Neural cell (in vitro differentiated cells): Measurements from ENCODE around the gene S1PR2. TPM values are rescaled to one million over a fixed set of nuclear protein-coding genes. Genes with fewer than 3 reads are reported as not detected.
A peak's percentile ranks its signal among the peaks of the same experiment; 100 is the strongest.

Source experiments
- H2AFZ ChIP-seq: fragments of 200-600, 300-800 bp; sonication (generic), shearing (Covaris generic); 2 replicates; pipeline ENCODE4 v1.6.0; 2014; ENCODE audit warnings: low read depth, mild to moderate bottlenecking, antibody characterized with exemption, low read length, moderate library complexity
- H3F3A ChIP-seq: fragments of 200-600 bp; shearing (Covaris generic); 2 replicates; pipeline ENCODE4 v1.6.1; 2016; ENCODE audit warnings: mild to moderate bottlenecking, moderate library complexity, mixed read lengths, antibody characterized with exemption, low read length; ENCODE audit not compliant: insufficient read depth, poor library complexity, severe bottlenecking
- H3K27ac ChIP-seq: fragments of 200-600, 300-800 bp; sonication (generic), shearing (Covaris generic); 2 replicates; pipeline ENCODE4 v1.5.1; 2014; ENCODE audit warnings: mild to moderate bottlenecking, low read length, moderate library complexity
- H3K27me3 ChIP-seq: fragments of 300-800, 200-600 bp; sonication (generic), shearing (Covaris generic); 2 replicates; pipeline ENCODE4 v1.6.0; 2014; ENCODE audit warnings: mild to moderate bottlenecking, low read depth, low read length, moderate library complexity; ENCODE audit not compliant: insufficient read depth
- H3K36me3 ChIP-seq: fragments of 300-800, 200-600 bp; sonication (generic), shearing (Covaris generic); 2 replicates; pipeline ENCODE4 v1.5.1; 2014; ENCODE audit warnings: mild to moderate bottlenecking, antibody characterized with exemption, low read length, moderate library complexity; ENCODE audit not compliant: insufficient read depth
- H3K4me2 ChIP-seq: fragments of 300-800, 200-600 bp; sonication (generic), shearing (Covaris generic); 2 replicates; pipeline ENCODE4 v1.6.0; 2014; ENCODE audit warnings: mild to moderate bottlenecking, low read length
- H3K4me3 ChIP-seq: fragments of 300-800, 200-600 bp; sonication (generic), shearing (Covaris generic); 2 replicates; pipeline ENCODE4 v1.5.1; 2014; ENCODE audit warnings: mild to moderate bottlenecking, low read length, moderate library complexity
- H3K79me2 ChIP-seq: fragments of 200-600 bp; shearing (Covaris generic); replicated peaks from 2 replicates; pipeline ENCODE4 v1.6.0; 2014; ENCODE audit warnings: mild to moderate bottlenecking, low read length, moderate library complexity; ENCODE audit not compliant: insufficient read depth
- H3K9ac ChIP-seq: fragments of 300-800, 200-600 bp; sonication (generic), shearing (Covaris generic); 2 replicates; pipeline ENCODE4 v1.6.1; 2016; ENCODE audit warnings: mild to moderate bottlenecking, low read length, mixed read lengths
- H3K9me2 ChIP-seq: fragments of 200-600 bp; shearing (Covaris generic); 2 replicates; pipeline ENCODE4 v1.6.1; 2016; ENCODE audit warnings: mild to moderate bottlenecking, low read length, mixed read lengths; ENCODE audit not compliant: insufficient read depth
- H3K9me3 ChIP-seq: fragments of 200-600, 300-800 bp; sonication (generic), shearing (Covaris generic); 2 replicates; pipeline ENCODE4 v1.6.1; 2016; ENCODE audit warnings: mild to moderate bottlenecking, mixed run types, low read length, moderate library complexity, mixed read lengths
- H4K20me1 ChIP-seq: fragments of 200-600 bp; shearing (Covaris generic); 2 replicates; pipeline ENCODE4 v1.6.1; 2016; ENCODE audit warnings: mild to moderate bottlenecking, mixed run types; ENCODE audit not compliant: insufficient read depth
- CTCF ChIP-seq: fragments of 450-650 bp; IDR thresholded peaks from 2 replicates; pipeline ENCODE4 v1.5.1; 2014; ENCODE audit warnings: antibody characterized with exemption, mild to moderate bottlenecking, moderate library complexity; ENCODE audit not compliant: poor library complexity, severe bottlenecking
- EP300 ChIP-seq: fragments of 450-650 bp; conservative IDR thresholded peaks from 2 replicates; pipeline ENCODE4 v1.6.1; 2014; ENCODE audit warnings: antibody characterized with exemption, mild to moderate bottlenecking, moderate library complexity; ENCODE audit not compliant: poor library complexity, severe bottlenecking
- EZH2 ChIP-seq: fragments of 200-600, 300-800 bp; shearing (Covaris generic), sonication (generic); IDR thresholded peaks from 2 replicates; pipeline ENCODE4 v1.6.1; 2014; ENCODE audit warnings: antibody characterized with exemption, low read length, borderline replicate concordance, mild to moderate bottlenecking; ENCODE audit not compliant: insufficient read depth, poor library complexity, severe bottlenecking
- MXI1 ChIP-seq: fragments of 450-650 bp; conservative IDR thresholded peaks from 2 replicates; pipeline ENCODE4 v1.6.1; 2014; ENCODE audit warnings: antibody characterized with exemption, mild to moderate bottlenecking; ENCODE audit not compliant: poor library complexity, severe bottlenecking
- POLR2AphosphoS5 ChIP-seq: IDR thresholded peaks from 2 replicates; pipeline ENCODE4 v1.6.1; 2012
- RAD21 ChIP-seq: fragments of 450-650 bp; conservative IDR thresholded peaks from 2 replicates; pipeline ENCODE4 v1.6.1; 2014; ENCODE audit warnings: antibody characterized with exemption, mild to moderate bottlenecking, moderate library complexity
- SMC3 ChIP-seq: fragments of 450-650 bp; conservative IDR thresholded peaks from 2 replicates; pipeline ENCODE4 v1.6.1; 2014; ENCODE audit warnings: antibody characterized with exemption, mild to moderate bottlenecking, moderate library complexity; ENCODE audit not compliant: poor library complexity
- TAF1 ChIP-seq: IDR thresholded peaks from 2 replicates; pipeline ENCODE4 v1.6.1; 2012; ENCODE audit warnings: low read depth
- polyA plus RNA-seq: library from polyadenylated mRNA; depleted of rRNA; stranded (reverse); fragments of >200 nt; gene quantifications from 2 replicates; pipeline ENCODE4 v1.2.3, GENCODE V29; 2014
- TF ChIP-seq, protein P1 (sequence below): IDR thresholded peaks from 2 replicates; pipeline ENCODE4 v1.6.1; 2012; ENCODE audit warnings: borderline replicate concordance

S1PR2 gene
- polyA plus RNA-seq, 1 donor from 2014 or later, result 7.5 TPM

- Histone ChIP-seq H3K79me2 (no peaks in the 10 kb centered on the region), H3K4me3 (no peak overlapping the region), H3K36me3 (no peaks in the 10 kb centered on the region), H3K4me2 (no peak overlapping the region), H2AFZ (no peak overlapping the region), H3K27me3 (no peaks in the 10 kb centered on the region), H3F3A (no peaks in the 10 kb centered on the region), H4K20me1 (no peaks in the 10 kb centered on the region), H3K27ac (no peak overlapping the region), H3K9ac (no peak overlapping the region), H3K9me2 (no peaks in the 10 kb centered on the region), H3K9me3 (no peaks in the 10 kb centered on the region)
- TF ChIP-seq MXI1 (peak; percentile 30), SMC3 (peak; percentile 78), RAD21 (peak; percentile 77), CTCF (peak; percentile 82)
- TF ChIP-seq, protein P1, sequence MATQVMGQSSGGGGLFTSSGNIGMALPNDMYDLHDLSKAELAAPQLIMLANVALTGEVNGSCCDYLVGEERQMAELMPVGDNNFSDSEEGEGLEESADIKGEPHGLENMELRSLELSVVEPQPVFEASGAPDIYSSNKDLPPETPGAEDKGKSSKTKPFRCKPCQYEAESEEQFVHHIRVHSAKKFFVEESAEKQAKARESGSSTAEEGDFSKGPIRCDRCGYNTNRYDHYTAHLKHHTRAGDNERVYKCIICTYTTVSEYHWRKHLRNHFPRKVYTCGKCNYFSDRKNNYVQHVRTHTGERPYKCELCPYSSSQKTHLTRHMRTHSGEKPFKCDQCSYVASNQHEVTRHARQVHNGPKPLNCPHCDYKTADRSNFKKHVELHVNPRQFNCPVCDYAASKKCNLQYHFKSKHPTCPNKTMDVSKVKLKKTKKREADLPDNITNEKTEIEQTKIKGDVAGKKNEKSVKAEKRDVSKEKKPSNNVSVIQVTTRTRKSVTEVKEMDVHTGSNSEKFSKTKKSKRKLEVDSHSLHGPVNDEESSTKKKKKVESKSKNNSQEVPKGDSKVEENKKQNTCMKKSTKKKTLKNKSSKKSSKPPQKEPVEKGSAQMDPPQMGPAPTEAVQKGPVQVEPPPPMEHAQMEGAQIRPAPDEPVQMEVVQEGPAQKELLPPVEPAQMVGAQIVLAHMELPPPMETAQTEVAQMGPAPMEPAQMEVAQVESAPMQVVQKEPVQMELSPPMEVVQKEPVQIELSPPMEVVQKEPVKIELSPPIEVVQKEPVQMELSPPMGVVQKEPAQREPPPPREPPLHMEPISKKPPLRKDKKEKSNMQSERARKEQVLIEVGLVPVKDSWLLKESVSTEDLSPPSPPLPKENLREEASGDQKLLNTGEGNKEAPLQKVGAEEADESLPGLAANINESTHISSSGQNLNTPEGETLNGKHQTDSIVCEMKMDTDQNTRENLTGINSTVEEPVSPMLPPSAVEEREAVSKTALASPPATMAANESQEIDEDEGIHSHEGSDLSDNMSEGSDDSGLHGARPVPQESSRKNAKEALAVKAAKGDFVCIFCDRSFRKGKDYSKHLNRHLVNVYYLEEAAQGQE, result no peak
Observed at GRCh38 chr19:10259162-10259905, 28.2 kb upstream of the S1PR2 start.

DNA sequence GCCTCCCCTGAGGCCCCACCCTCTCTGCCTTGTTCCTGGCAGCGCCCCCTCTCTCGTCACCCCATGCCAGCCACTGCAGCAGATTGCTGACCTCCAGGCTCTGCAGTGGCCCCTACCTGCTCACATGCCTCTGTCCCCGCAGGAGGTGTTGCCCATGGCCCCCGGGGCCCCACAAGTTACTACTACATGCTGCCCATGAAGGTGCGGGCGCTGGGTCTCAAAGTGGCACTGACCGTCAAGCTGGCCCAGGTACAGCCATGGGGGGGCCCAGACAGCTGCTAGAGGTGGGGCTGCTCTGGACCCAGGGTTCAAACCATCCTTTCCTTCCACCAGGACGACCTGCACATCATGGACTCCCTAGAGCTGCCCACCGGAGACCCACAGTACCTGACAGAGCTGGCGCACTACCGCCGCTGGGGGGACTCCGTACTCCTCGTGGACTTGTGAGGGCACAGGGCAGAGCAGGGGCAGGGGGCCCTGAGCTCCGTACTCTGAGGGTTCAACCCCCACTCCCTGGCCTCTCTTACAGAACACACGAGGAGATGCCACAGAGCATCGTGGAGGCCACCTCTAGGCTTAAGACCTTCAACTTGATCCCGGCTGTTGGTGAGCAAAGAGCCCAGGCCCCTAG, 27.1 kb upstream of the S1PR2 start:
- no peaks in the 10 kb centered on the region for H3K9me2 ChIP-seq
- no peak overlapping the region for H2AFZ ChIP-seq
- TF ChIP-seq POLR2AphosphoS5, result no peak
- TF ChIP-seq SMC3, result no peak
- TF ChIP-seq TAF1, result no peak
- TF ChIP-seq, protein P1, result no peak
- TF ChIP-seq EZH2, result no peak
- TF ChIP-seq CTCF, result no peak
- no peak for TF ChIP-seq RAD21
- no peak for TF ChIP-seq MXI1
- no peak for TF ChIP-seq EP300
- H3K36me3 ChIP-seq, result no peaks in the 10 kb centered on the region
- no peaks in the 10 kb centered on the region for H3K9me3 ChIP-seq
- no peaks in the 10 kb centered on the region for H3K79me2 ChIP-seq
- no peaks in the 10 kb centered on the region for H3K27me3 ChIP-seq
- H3K9ac ChIP-seq, result no peak overlapping the region
- no peaks in the 10 kb centered on the region for H3F3A ChIP-seq
- H3K4me3 ChIP-seq, result no peak overlapping the region
- no peak overlapping the region for H3K4me2 ChIP-seq
- H3K27ac ChIP-seq, result no peak overlapping the region
- H4K20me1 ChIP-seq, result no peaks in the 10 kb centered on the region
